ENCODE measurements around the gene ERBB2.

ERBB2 gene

GRCh38 chr17:39665642-39666224, 34.1 kb upstream of the ERBB2 start:
- DNase-seq (ENCODE audit: low read depth in 2 of 2), result no peak

DNA sequence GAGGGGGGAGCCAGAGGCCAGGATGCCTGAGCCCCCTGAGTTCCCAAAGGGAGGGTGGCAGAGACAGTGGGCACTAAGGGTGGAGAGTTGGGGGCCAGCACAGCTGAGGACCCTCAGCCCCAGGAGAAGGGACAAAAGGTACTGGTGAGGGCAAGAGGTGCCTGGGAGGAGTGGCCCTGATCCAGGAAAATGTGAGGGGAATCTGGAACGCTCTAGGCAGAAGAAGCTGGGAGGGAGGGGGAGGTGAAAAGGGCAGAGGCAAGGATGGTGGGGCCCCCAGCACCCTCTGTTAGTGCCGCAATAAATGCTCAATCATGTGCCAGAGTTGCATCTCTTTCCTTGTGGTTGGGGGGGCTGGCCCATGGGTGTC, 33.6 kb upstream of the ERBB2 start:
- DNase-seq (ENCODE audit: low read depth in 2 of 2), result no peak

GRCh38 chr17:39666601-39667261, 33.1 kb upstream of the ERBB2 start:
- DNase-seq (ENCODE audit: low read depth in 2 of 2), result no peak

DNA sequence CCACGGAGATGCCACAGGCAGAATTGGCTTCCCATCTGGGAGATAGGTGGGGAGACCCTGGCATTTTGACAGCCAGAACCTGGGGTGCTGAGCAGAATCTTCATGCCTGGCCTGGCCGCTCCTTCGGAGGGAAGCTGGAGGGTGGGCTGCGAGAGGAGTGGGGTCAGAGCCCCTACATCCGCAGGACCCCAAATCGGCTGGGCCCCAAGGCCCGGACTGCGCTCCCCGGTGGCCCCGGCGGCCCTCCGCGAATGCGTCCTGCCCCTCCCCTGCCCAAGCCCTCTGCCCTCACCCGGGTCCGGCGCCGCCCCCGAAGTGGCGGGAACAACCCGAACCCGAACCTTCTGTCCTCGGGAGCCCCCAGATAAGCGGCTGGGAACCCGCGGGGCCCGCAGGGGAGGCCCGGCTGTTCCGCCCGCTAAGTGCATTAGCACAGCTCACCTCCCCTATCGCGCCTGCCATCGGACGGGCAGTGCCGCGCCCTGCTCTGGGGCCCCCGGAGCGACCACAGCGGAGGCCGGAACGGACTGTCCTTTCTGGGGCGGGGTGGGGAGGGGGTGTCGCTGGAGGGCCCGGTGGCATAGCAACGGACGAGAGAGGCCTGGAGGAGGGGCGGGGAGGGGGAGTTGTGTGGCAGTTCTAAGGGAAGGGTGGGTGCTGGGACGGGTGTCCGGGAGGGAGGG, 32.5 kb upstream of the ERBB2 start:
- no peak for DNase-seq (ENCODE audit: low read depth in 2 of 2)

GRCh38 chr17:39667945-39668924, 31.6 kb upstream of the ERBB2 start, which contains the start of gene PNMT:
PNMT (plus strand) TSS chr17:39668453; CDS start chr17:39668476, 23 bp downstream.
- DNase-seq (ENCODE audit: low read depth in 2 of 2), result peak in 1 of 2 experiments; percentile 10

GRCh38 chr17:39669897-39670735, 29.7 kb upstream of the ERBB2 start:
- no peak for DNase-seq (ENCODE audit: low read depth in 2 of 2)

DNA sequence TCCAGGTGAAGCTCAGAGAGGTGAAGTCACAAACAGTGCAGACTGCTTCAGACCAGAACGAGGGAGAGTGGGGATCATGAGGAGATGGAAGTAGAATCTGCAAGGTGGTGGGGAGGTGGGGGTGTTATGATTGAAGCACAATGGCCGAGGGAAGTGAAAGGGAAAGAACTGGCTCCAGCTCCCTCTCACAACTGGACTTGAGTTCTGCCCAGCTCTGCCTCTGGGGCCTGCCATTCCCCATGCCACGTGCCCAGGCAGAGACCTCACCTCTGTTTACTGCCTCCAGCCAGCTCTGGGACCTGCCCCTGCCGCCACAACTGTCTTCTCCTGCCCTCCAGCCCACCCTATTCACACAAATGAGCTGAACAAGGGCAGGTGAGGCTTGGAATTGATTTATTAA, 29.1 kb upstream of the ERBB2 start:
- DNase-seq (ENCODE audit: low read depth in 2 of 2), result no peak

- DNase-seq (ENCODE audit: low read depth in 2 of 2), result no peak
These were observed 28.0 kb upstream of the ERBB2 start for GRCh38 chr17:39671651-39672521.

- no peak for DNase-seq (ENCODE audit: low read depth in 2 of 2)
These were observed 27.1 kb upstream of the ERBB2 start for GRCh38 chr17:39672522-39673334.

DNA sequence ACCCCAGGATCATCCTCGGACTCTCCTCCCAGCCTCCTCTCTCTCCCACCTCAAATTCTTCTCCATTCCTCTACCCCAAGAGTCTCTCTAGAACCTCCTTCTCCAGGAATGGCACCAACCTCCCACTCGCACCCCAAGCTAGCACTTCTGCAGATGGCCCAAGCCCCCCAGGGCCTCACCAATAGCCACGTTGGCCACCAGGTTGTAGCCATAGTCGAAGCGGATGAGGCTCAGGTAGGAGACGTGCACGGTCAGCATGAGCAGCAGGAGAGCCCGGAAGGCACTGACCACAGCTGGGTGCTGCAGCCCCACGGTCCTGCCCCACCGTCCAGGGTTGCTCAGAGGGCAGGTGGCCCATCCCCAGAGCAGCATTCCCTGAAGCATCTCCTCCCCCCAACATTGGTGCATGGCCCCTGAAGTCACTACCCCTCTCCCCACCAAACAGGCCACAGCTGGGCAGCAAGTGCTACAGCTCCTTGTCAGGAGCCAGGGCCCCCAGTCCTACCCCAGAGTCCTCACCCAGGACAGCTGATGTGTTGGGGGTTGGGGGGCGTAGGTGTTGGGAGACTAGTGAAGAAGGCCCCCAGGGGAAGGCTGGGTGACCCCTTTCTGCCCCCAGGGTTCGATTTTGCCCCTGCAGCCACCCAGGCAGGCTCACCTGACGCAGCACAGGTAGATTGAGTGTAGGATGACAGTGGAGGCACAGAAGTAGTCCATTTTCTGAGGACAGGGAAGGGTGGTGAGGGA, 26.4 kb upstream of the ERBB2 start:
- no peak for DNase-seq (ENCODE audit: low read depth in 2 of 2)

- no peak for DNase-seq (ENCODE audit: low read depth in 2 of 2)
These were observed 25.7 kb upstream of the ERBB2 start for GRCh38 chr17:39674179-39674578.

- DNase-seq (ENCODE audit: low read depth in 2 of 2), result no peak
These were observed 25.0 kb upstream of the ERBB2 start for GRCh38 chr17:39674702-39675389.

- DNase-seq (ENCODE audit: low read depth in 2 of 2), result no peak
These were observed 24.3 kb upstream of the ERBB2 start for GRCh38 chr17:39675390-39676082.

DNA sequence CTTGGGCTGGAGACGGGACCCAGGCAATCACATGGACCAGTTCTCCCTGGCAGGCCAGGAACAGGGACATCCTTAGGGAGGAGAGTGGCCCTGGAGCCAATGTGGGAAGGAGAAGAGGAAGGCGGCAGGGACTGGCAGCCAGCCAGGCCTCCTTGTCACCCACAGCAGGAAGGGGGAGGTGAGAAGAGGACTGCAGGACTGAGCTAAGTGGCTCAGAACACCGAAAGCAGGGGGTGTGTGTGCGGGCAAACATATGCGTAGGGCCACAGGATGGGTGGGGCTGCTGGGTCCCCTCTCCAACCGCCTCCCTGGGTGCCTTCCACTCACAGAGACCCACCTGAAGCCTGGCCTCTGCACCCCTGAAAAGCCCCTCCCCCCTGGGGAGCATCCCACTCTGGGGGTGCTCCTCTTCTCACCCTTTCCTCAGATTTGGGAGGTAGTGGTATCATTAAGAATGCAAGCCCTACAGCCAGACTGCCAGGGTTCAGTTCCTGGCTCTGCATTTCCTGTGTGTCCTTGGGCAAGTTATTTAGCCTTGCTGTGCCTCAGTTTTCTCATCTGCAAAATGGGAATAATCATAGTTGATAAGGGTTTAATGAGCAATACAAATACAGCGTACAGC, 23.6 kb upstream of the ERBB2 start:
- DNase-seq (ENCODE audit: low read depth in 2 of 2), result no peak

DNA sequence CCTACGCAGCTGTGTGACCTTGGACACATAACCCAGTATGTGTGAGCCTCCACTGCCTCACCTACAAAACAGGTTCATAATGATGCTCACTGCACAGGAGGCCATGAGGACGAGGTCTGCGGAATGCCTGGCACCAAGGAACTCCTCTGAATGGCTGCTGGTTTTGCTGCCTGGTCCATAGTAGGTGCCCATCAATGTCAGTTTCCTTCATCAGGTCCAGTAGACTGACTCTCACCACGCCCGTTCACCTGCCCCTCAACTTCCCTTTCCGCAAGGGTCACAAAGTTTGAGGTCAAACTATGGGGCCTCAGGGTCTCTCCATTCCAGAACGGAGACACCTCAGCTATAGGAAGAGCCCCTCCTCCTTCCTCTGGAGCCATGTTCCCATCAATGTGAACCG, 22.8 kb upstream of the ERBB2 start:
- no peak for DNase-seq (ENCODE audit: low read depth in 2 of 2)

DNA sequence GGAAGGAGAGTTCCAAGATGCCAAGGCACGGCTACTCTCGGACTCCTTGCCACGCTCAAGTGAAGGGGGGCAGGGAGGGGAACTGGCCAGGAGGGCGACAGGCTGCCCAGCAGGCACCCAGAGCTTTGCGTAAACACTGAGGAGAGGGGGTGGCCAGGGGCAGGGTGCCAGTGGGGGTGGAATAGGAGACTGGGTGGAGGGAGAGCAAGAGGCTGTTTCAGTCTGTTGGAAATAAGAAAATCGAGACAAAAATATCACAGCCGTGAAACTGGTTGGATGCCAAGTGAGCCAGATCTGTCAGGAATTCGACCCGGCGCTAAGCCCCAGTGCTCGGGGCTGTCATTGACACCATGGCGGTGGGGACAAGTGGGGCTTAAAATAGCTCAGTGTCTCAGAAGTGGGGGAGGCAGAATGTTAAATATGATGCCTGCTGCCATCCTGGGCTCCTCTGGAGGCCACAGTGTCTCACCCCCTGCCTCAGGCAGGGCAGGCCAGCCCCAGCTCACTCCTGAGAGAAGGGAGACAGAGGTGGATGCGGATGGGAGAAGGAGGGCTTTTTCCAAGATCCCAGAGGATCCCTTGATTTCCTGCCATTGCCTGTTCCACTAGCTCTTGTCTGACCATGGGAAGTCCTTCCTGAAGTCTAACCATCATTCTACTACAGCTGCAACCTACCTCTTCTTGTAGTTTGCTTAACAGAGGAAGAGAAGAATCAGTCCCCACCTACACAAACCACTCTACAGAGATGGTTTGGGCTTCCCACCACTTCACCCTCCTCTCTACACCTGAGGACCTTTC, 22.1 kb upstream of the ERBB2 start:
- no peak for DNase-seq (ENCODE audit: low read depth in 2 of 2)

All from fibroblast of skin of left quadriceps (primary cell).